ENCODE data around the gene TMEM183A. TPM values are rescaled to one million over a fixed set of nuclear protein-coding genes. Genes with fewer than 3 reads are reported as not detected.

The TMEM183A gene
- total and polyA plus RNA-seq, 9 of the 15 experiments (the other 6 are each of a cell fraction or from before 2014, with no cell fraction given): 23.4 to 190 (median 124) TPM

DNA sequence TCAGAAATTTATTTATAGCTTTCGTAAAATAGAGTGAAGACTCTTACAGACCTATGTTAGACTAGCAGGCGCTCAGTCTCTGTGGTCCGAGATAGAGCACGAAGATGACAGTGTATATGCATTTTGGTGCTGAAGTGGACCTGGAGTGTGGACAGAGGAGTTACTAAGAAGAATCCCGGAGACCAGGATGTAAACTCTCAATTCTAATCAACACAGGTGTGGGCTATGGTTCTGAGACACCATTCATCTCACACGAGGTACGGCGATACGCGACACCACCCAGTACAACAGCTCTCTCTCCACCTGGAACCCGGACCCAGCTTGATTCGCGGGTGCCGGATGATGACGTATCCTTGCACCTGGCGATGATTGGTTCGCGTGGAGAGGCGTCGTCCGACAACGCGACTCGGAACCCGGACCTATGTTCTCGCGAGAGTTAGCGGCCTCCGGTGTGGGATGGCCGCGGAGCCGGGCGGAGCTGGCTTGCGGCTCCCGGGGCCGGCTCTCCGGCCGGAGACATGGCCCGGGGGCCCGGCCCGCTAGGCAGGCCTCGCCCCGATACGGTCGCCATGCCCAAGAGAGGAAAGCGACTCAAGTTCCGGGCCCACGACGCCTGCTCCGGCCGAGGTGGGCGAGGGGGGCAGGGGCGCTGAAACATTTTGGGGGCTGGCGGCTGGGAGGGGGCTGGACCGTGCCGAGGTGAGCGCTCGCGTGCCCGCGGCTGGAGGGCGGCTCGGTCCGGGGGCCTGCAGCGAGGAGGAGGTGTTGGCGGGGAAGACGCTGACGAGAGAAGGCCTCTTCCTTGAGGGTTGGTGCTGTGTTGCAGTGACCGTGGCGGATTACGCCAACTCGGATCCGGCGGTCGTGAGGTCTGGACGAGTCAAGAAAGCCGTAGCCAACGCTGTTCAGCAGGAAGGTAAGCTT is at the start of gene TMEM183A (continued):
- TF ChIP-seq, protein P1, sequence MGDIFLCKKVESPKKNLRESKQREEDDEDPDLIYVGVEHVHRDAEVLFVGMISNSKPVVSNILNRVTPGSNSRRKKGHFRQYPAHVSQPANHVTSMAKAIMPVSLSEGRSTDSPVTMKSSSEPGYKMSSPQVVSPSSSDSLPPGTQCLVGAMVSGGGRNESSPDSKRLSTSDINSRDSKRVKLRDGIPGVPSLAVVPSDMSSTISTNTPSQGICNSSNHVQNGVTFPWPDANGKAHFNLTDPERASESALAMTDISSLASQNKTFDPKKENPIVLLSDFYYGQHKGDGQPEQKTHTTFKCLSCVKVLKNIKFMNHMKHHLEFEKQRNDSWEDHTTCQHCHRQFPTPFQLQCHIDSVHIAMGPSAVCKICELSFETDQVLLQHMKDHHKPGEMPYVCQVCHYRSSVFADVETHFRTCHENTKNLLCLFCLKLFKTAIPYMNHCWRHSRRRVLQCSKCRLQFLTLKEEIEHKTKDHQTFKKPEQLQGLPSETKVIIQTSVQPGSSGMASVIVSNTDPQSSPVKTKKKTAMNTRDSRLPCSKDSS (IDR thresholded peaks at IDR 0.05; ENCODE audit: low read depth, partially characterized antibody): no peak
- TF ChIP-seq KLF13 (tag; IDR thresholded peaks at IDR 0.05; ENCODE audit: borderline replicate concordance, low read depth) (peak; percentile 2; the same call in 1 of the 2 replicates), NFIX (CRISPR knock-in tag; IDR thresholded peaks at IDR 0.05; ENCODE audit: low read depth) (no peak), ZBTB17 (CRISPR knock-in tag; IDR thresholded peaks at IDR 0.05) (no peak), ADNP (tag; IDR thresholded peaks at IDR 0.05) (peak; percentile 63; the same call in 1 of the 2 replicates), RBFOX2 (IDR thresholded peaks at IDR 0.05; ENCODE audit: low read depth, low read length) (peak; percentile 96), MAFG (tag; conservative IDR thresholded peaks at IDR 0.05) (no peak), ZNF253 (CRISPR knock-in tag; conservative IDR thresholded peaks at IDR 0.05) (no peak), SMARCA5 (IDR thresholded peaks at IDR 0.05) (no peak), ZNF316 (IDR thresholded peaks at IDR 0.05) (peak; percentile 23; the same call in 1 of the 2 replicates), ARHGAP35 (IDR thresholded peaks at IDR 0.05; ENCODE audit: partially characterized antibody) (peak; percentile 93)
- TF ChIP-seq, protein P2, sequence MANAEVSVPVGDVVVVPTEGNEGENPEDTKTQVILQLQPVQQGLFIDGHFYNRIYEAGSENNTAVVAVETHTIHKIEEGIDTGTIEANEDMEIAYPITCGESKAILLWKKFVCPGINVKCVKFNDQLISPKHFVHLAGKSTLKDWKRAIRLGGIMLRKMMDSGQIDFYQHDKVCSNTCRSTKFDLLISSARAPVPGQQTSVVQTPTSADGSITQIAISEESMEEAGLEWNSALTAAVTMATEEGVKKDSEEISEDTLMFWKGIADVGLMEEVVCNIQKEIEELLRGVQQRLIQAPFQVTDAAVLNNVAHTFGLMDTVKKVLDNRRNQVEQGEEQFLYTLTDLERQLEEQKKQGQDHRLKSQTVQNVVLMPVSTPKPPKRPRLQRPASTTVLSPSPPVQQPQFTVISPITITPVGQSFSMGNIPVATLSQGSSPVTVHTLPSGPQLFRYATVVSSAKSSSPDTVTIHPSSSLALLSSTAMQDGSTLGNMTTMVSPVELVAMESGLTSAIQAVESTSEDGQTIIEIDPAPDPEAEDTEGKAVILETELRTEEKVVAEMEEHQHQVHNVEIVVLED (CRISPR knock-in tag; IDR thresholded peaks at IDR 0.05): no peak; the same call in 1 of the 2 replicates
- TF ChIP-seq, protein P3, sequence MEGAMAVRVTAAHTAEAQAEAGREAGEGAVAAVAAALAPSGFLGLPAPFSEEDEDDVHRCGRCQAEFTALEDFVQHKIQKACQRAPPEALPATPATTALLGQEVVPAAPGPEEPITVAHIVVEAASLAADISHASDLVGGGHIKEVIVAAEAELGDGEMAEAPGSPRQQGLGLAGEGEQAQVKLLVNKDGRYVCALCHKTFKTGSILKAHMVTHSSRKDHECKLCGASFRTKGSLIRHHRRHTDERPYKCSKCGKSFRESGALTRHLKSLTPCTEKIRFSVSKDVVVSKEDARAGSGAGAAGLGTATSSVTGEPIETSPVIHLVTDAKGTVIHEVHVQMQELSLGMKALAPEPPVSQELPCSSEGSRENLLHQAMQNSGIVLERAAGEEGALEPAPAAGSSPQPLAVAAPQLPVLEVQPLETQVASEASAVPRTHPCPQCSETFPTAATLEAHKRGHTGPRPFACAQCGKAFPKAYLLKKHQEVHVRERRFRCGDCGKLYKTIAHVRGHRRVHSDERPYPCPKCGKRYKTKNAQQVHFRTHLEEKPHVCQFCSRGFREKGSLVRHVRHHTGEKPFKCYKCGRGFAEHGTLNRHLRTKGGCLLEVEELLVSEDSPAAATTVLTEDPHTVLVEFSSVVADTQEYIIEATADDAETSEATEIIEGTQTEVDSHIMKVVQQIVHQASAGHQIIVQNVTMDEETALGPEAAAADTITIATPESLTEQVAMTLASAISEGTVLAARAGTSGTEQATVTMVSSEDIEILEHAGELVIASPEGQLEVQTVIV (CRISPR knock-in tag; IDR thresholded peaks at IDR 0.05; ENCODE audit: borderline replicate concordance): no peak
